SK-N-SH (cell line): ENCODE results near the gene SLC35F6.

ENCODE experiments used
- CTCF ChIP-seq: fragments of 200-600 bp; sonication (generic); IDR thresholded peaks from 2 replicates; pipeline ENCODE4 v1.6.1; 2017; ENCODE audit warnings: antibody characterized with exemption, mild to moderate bottlenecking, moderate library complexity
- ELF1 ChIP-seq: IDR thresholded peaks from 2 replicates; pipeline ENCODE4 v1.4.0; 2012
- FOXJ3 ChIP-seq: sonication (generic); formaldehyde crosslinking; IDR thresholded peaks from 2 replicates; pipeline ENCODE4 v1.5.1; 2020; ENCODE audit warnings: mild to moderate bottlenecking, missing genetic modification reagents
- GATA2 ChIP-seq: sonication (generic); formaldehyde crosslinking; IDR thresholded peaks from 2 replicates; pipeline ENCODE4 v1.5.0; 2020; ENCODE audit warnings: mild to moderate bottlenecking, missing genetic modification reagents
- POLR2AphosphoS5 ChIP-seq: IDR thresholded peaks from 2 replicates; pipeline ENCODE4 v1.6.1; 2012; ENCODE audit warnings: low read depth, low read length
- RAD21 ChIP-seq: IDR thresholded peaks from 2 replicates; pipeline ENCODE4 v1.6.1; 2012; ENCODE audit warnings: mild to moderate bottlenecking, low read length
- TCF12 ChIP-seq: IDR thresholded peaks from 2 replicates; pipeline ENCODE4 v1.4.0; 2012
- USF1 ChIP-seq: IDR thresholded peaks from 2 replicates; pipeline ENCODE4 v1.4.0; 2012; ENCODE audit warnings: low read depth, borderline replicate concordance

GRCh38 chr2:26740890-26741302 lies 23.2 kb upstream of the SLC35F6 start:
- TF ChIP-seq TCF12 (no peak), POLR2AphosphoS5 (no peak), RAD21 (no peak), CTCF (no peak), FOXJ3 (no peak), GATA2 (CRISPR knock-in tag) (no peak), ELF1 (no peak), USF1 (no peak)
